ENCODE measurements around the gene C1orf94.

Gene C1orf94

GRCh38 chr1:34176830-34177603 is at the start of gene C1orf94:
C1orf94 (plus strand) TSS chr1:34176907; CDS start chr1:34177790, 883 bp downstream.
- no peaks in the 10 kb centered on the region for H3K9me3 ChIP-seq (ENCODE audit: severe bottlenecking)
- no peak for DNase-seq

GRCh38 chr1:34127006-34128000 is 49.4 kb upstream of the C1orf94 start:
- no peak for DNase-seq
- Histone ChIP-seq H3K4me3 (ENCODE audit: low read depth, low read length) (no peak overlapping the region), H3K9me3 (ENCODE audit: severe bottlenecking) (no peaks in the 10 kb centered on the region), H3K27me3 (ENCODE audit: insufficient read depth, low read depth, severe bottlenecking) (peaks cover 46% of the 10 kb centered on the region), H3K27ac (no peak overlapping the region), H3K36me3 (no peaks in the 10 kb centered on the region)
- TF ChIP-seq CTCF (IDR thresholded peaks at IDR 0.05; ENCODE audit: low read depth, low read length), result no peak

More at GRCh38 chr1:34176830-34177603, at the start of gene C1orf94:
- H3K4me3 ChIP-seq (ENCODE audit: low read depth, low read length), result no peak within 1 kb of the TSS
- TF ChIP-seq CTCF (IDR thresholded peaks at IDR 0.05; ENCODE audit: low read depth, low read length), result no peak
- no peaks in the 10 kb centered on the region for H3K36me3 ChIP-seq
- H3K27ac ChIP-seq, result no peak within 1 kb of the TSS
- H3K27me3 ChIP-seq (ENCODE audit: insufficient read depth, low read depth, severe bottlenecking), result peaks cover 81% of the 10 kb centered on the region

DNA sequence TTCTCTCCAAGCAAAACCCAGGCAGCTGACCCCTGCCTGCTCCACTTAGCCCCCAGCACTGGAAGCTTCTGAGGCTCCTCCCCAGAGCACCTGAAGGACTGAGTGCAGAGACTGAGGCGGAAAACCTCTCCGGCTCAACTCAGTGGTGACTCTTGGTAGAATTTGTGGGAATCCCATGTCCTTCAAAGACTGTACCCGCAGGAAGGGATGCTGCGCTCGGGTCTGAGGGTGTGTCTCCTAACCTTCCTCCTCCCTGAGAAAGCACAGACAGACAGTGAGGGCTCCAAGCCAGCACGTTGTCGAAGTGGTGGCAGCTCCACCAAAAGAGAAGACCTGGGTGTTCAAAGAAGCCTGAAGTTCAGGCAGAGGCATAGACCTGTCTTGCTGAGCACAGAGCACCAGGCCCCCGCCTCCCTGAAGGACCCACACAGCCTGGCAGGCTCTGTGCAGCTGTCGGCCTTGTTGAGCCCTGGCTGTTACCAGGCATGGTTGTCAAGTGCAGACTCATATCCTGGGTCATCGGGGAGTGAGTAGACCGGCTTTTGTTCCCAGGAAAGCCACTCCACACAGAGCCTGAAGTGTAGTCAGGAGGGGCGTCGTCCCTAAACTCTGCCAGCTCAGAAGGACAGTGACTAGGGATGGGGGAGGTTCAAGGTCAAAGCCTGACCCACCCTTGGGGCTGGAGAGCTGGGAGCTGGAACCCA is 48.4 kb upstream of the C1orf94 start:
- Histone ChIP-seq H3K36me3 (no peaks in the 10 kb centered on the region), H3K27ac (no peak overlapping the region), H3K27me3 (ENCODE audit: insufficient read depth, low read depth, severe bottlenecking) (peaks cover 50% of the 10 kb centered on the region), H3K9me3 (ENCODE audit: severe bottlenecking) (no peaks in the 10 kb centered on the region), H3K4me3 (ENCODE audit: low read depth, low read length) (no peak overlapping the region)
- no peak for DNase-seq
- TF ChIP-seq CTCF (IDR thresholded peaks at IDR 0.05; ENCODE audit: low read depth, low read length), result no peak

DNA sequence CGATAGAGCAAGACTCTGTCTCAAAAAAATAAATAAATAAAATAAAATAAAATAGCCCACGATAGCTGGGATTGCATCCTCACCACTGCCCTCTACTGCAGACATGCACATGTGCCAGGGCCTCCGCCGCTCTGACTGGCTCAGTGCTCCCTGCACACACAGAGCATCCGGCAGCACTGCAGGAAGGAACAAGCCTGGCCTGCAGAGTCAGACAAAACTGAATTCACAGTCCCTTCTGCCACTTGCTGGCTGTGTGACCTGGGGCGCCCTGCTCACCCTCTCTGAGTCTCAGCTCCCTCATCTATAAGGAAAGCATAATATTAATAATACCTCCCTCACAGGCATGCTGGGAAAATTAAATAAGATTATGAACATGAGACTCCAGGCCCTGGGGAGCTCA is 47.1 kb upstream of the C1orf94 start:
- no peak for DNase-seq
- TF ChIP-seq CTCF (IDR thresholded peaks at IDR 0.05; ENCODE audit: low read depth, low read length), result no peak
- H3K36me3 ChIP-seq, result no peaks in the 10 kb centered on the region
- H3K4me3 ChIP-seq (ENCODE audit: low read depth, low read length), result no peak overlapping the region
- H3K9me3 ChIP-seq (ENCODE audit: severe bottlenecking), result no peaks in the 10 kb centered on the region
- no peak overlapping the region for H3K27ac ChIP-seq
- peaks cover 48% of the 10 kb centered on the region for H3K27me3 ChIP-seq (ENCODE audit: insufficient read depth, low read depth, severe bottlenecking)

GRCh38 chr1:34130306-34130705 is 46.4 kb upstream of the C1orf94 start:
- no peak for TF ChIP-seq CTCF (IDR thresholded peaks at IDR 0.05; ENCODE audit: low read depth, low read length)
- H3K27me3 ChIP-seq (ENCODE audit: insufficient read depth, low read depth, severe bottlenecking), result peaks cover 54% of the 10 kb centered on the region
- H3K4me3 ChIP-seq (ENCODE audit: low read depth, low read length), result no peak overlapping the region
- no peak for DNase-seq
- H3K36me3 ChIP-seq, result no peaks in the 10 kb centered on the region
- H3K9me3 ChIP-seq (ENCODE audit: severe bottlenecking), result no peaks in the 10 kb centered on the region
- no peak overlapping the region for H3K27ac ChIP-seq
